ENCODE results near the gene MLLT10.

GRCh38 chr10:21705142-21705827 is 171.3 kb downstream of the MLLT10 start:
- no peak for TF ChIP-seq GATA3 (IDR thresholded peaks at IDR 0.05; ENCODE audit: low read depth, low read length)
- no peak for TF ChIP-seq GATA2 (IDR thresholded peaks at IDR 0.05; ENCODE audit: low read depth, low read length)

Measured in SH-SY5Y (cell line).